ENCODE data around the gene NPAS2. TPM values are rescaled to one million over a fixed set of nuclear protein-coding genes. Genes with fewer than 3 reads are reported as not detected.

NPAS2 gene
- total and polyA plus RNA-seq, 2 donors (not counting 3 experiments of a cell fraction or from before 2014, with no cell fraction given), result 29.0 to 53.9 TPM

GRCh38 chr2:100989666-100990065, 169.7 kb downstream of the NPAS2 start:
- no TSS peak for BruUV-seq (replicated peaks)
- H4K20me1 ChIP-seq (replicated peaks; ENCODE audit: control insufficient read depth, extremely low read depth, insufficient read depth, low read length), result no peaks in the 10 kb centered on the region
- no peak overlapping the region for H2AFZ ChIP-seq (ENCODE audit: low read depth, low read length)
- FAIRE-seq (no peak), DNase-seq (ENCODE audit: low read depth, low spot score) (no peak)
- CTCF ChIA-PET, result no interaction called here
- intact Hi-C loops (cut with micrococcal nuclease) (loop anchor here (10.0 kb wide), 1 partner anchor 565 kb away; no protein-coding TSS in a partner anchor), dilution Hi-C loops (cut with MboI; ENCODE audit: extremely low pct_ligation_motif_present, low sequenced_read_pairs) (no loop called here)
- no peak overlapping the region for H3K27ac ChIP-seq (ENCODE audit: insufficient read depth, low read depth, low read length)
- POLR2A ChIA-PET, result no interaction called here
- H3K9ac ChIP-seq (replicated peaks; ENCODE audit: extremely low read depth, insufficient read depth, low read length), result no peak overlapping the region
- no peak overlapping the region for H3K4me3 ChIP-seq (replicated peaks in 1 of 3; ENCODE audit: insufficient read depth in 1 of 3, low read depth in 1 of 3, low read length in 3 of 3)
- H3K4me1 ChIP-seq (ENCODE audit: control insufficient read depth, extremely low read depth, insufficient read depth, low read length), result no peaks in the 10 kb centered on the region
- peaks cover 2 to 29% of the 10 kb centered on the region in 2 experiments for H3K36me3 ChIP-seq (ENCODE audit: control insufficient read depth in 2 of 2, extremely low read depth in 1 of 2, insufficient read depth in 2 of 2, low read length in 2 of 2)
- H3K27me3 ChIP-seq (ENCODE audit: control insufficient read depth in 2 of 2, insufficient read depth in 2 of 2, low read length in 2 of 2), result no peaks in the 10 kb centered on the region
- no peaks in the 10 kb centered on the region for H3K9me1 ChIP-seq (replicated peaks; ENCODE audit: control insufficient read depth, extremely low read depth, insufficient read depth, low read length)
- H3K79me2 ChIP-seq (ENCODE audit: control insufficient read depth, insufficient read depth, low read length), result no peaks in the 10 kb centered on the region
- H3K9me3 ChIP-seq (replicated peaks; ENCODE audit: control insufficient read depth, insufficient read depth, low read length), result no peaks in the 10 kb centered on the region
- no peak for TF ChIP-seq POLR2A (IDR thresholded peaks at IDR 0.05; ENCODE audit: low read depth, low read length)
- TF ChIP-seq CTCF (IDR thresholded peaks at IDR 0.05; ENCODE audit: extremely low read depth in 1 of 2, insufficient read depth in 1 of 2, low read depth in 1 of 2, low read length in 2 of 2), result no peak
- no peak for TF ChIP-seq POLR2AphosphoS5 (IDR thresholded peaks at IDR 0.05; ENCODE audit: insufficient read depth, low read depth, low read length)
- no peak for TF ChIP-seq FOS (IDR thresholded peaks at IDR 0.05; ENCODE audit: borderline replicate concordance, insufficient read depth, low read length)
- no peak for TF ChIP-seq JUN (IDR thresholded peaks at IDR 0.05; ENCODE audit: borderline replicate concordance, insufficient read depth, insufficient read length, low read depth)
- TF ChIP-seq MAX (IDR thresholded peaks at IDR 0.05; ENCODE audit: insufficient read depth, insufficient read length), result no peak
- no peak for TF ChIP-seq EZH2 (IDR thresholded peaks at IDR 0.05; ENCODE audit: borderline replicate concordance, low read depth, low read length, severe bottlenecking)
- no peak overlapping the region for H3K4me2 ChIP-seq (ENCODE audit: insufficient read depth, low read length)
